Spinal cord (tissue), 10 donors: Measurements from ENCODE around the gene SMARCB1. TPM values are rescaled to one million over a fixed set of nuclear protein-coding genes. Genes with fewer than 3 reads are reported as not detected.
A peak's percentile ranks its signal among the peaks of the same experiment; 100 is the strongest.

Experiments
- DNase-seq, 6 donors: peaks; one replicate each; pipeline versions ENCODE4 v3.0.0 to v3.0.0-alpha.2; 2013 to 2015; ENCODE audit warnings: low spot score in 6 of 6, low read depth in 4 of 6
- H3K27ac ChIP-seq: one replicate; pipeline ENCODE4 v1.5.1; 2013; ENCODE audit warnings: low read depth, low read length, control low read depth
- H3K27me3 ChIP-seq: one replicate; pipeline ENCODE4 v1.6.1; 2013; ENCODE audit warnings: low read length; ENCODE audit not compliant: control insufficient read depth, insufficient read depth
- H3K36me3 ChIP-seq: one replicate; pipeline ENCODE4 v1.6.1; 2013; ENCODE audit warnings: low read length; ENCODE audit not compliant: control insufficient read depth, insufficient read depth
- H3K4me1 ChIP-seq: one replicate; pipeline ENCODE4 v1.6.1; 2013; ENCODE audit warnings: low read length; ENCODE audit not compliant: control insufficient read depth, insufficient read depth
- H3K4me3 ChIP-seq: one replicate; pipeline ENCODE4 v1.5.1; 2013; ENCODE audit warnings: low read depth, low read length, control low read depth
- H3K9me3 ChIP-seq: one replicate; pipeline ENCODE4 v1.6.1; 2013; ENCODE audit warnings: low read length; ENCODE audit not compliant: control insufficient read depth, insufficient read depth
- WGBS: methylation state at CpG from one replicate; pipeline ENCODE4 v1.1.5; 2013; ENCODE audit warnings: missing lambda C conversion rate; ENCODE audit not compliant: insufficient coverage; 5-methylcytosine and 5-hydroxymethylcytosine counted together
- polyA plus RNA-seq, 2 donors: library from polyadenylated mRNA; unstranded; fragments of 120-200 nt; gene quantifications; one replicate each; pipeline ENCODE4 v1.2.1, GENCODE V29; 2013; ENCODE audit not compliant: insufficient read length in 2 of 2
- total RNA-seq, 2 donors: library from RNA; depleted of rRNA in 1 of 2; stranded (reverse); fragments of 120-200 nt in 1 of 2; fragments of >200 nt in 1 of 2; gene quantifications; one replicate each; pipeline versions ENCODE4 v1.2.3 to v1.2.4, GENCODE V29; 2013 to 2014
- donor health status: healthy.

SMARCB1 gene
- total and polyA plus RNA-seq, 4 donors = 29.5 to 186 (median 132) TPM

DNA sequence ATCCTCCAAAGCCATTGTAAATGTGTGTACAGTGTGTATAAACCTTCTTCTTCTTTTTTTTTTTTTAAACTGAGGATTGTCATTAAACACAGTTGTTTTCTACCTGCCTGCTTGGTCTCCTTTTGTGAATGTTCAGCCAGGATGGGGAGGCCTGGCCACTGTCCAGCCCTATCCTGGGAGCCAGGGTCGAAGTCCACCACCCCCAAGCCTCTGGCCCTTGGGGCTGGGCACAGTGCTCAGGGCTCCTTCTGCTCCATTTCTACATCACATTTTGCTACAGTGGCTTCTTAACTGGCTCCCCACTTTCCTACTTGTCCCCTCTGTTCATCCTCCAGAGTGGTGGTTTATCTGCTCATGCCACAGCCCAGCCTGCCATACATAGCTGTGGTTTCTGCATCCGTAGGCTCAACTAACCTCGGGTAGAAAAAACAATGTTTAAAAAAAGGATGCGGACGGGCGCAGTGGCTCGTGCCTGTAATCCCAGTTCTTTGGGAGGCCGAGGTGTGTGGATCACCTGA is 2.5 kb upstream of the SMARCB1 start:
- no peaks in the 10 kb centered on the region for H3K27me3 ChIP-seq
- no peak overlapping the region for H3K27ac ChIP-seq
- no peak for DNase-seq
- no peak overlapping the region for H3K4me3 ChIP-seq
- peaks cover 33% of the 10 kb centered on the region for H3K36me3 ChIP-seq
- H3K9me3 ChIP-seq = no peaks in the 10 kb centered on the region
- peaks cover 50% of the 10 kb centered on the region for H3K4me1 ChIP-seq
- 79% methylated on average over 3 of the region's 8 CpGs for WGBS

DNA sequence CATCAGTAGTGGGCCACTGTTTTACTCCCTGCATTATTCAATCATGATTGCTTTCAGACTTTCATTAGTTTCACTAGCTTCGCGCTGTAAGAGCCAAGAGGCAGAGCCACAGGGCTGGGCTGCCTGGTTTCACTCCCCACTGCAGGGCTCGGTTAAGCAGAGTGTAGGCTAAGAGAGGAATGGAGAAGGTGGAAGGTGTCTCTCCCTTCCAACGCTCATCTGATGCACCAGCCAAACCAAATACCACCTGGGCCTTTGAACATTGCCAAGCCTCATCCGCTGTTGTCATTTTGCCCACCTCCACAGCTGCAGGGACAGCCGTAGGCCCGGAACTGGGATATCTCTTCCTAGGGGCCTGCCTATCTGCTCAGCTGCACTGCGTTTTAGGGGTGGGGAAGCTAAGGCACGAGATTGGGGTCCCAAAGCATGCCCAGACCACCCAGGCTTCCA is 480 bp upstream of the SMARCB1 start:
- Histone ChIP-seq H3K27me3 (no peaks in the 10 kb centered on the region), H3K36me3 (peaks cover 18% of the 10 kb centered on the region), H3K4me3 (peak overlapping the region; percentile 80), H3K27ac (peak overlapping the region; percentile 93), H3K9me3 (no peaks in the 10 kb centered on the region), H3K4me1 (peaks cover 48% of the 10 kb centered on the region)
- no peak for DNase-seq
- 46% methylated on average over 4 of the region's 9 CpGs for WGBS

DNA sequence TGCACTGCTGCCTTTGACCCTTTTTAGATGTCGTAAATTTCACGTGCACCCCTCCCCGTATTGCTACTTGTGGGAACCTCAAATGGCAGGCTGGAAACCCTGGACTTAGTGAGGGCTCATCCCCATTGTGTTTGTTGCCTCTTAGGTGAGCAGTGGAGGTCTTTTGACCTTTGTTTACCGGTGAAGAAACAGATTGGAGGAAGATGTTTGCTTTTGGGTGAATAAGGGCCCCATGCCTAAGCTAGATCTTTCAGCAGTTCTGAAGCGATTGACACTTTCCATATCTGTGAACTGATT is 782 bp downstream of the SMARCB1 start:
- Histone ChIP-seq H3K36me3 (peaks cover 24% of the 10 kb centered on the region), H3K4me3 (peak overlapping the region; percentile 80), H3K9me3 (no peaks in the 10 kb centered on the region), H3K4me1 (peaks cover 41% of the 10 kb centered on the region), H3K27ac (peak overlapping the region; percentile 75), H3K27me3 (no peaks in the 10 kb centered on the region)
- DNase-seq = no peak
- WGBS = 4% methylated on average over 5 of the region's 5 CpGs

DNA sequence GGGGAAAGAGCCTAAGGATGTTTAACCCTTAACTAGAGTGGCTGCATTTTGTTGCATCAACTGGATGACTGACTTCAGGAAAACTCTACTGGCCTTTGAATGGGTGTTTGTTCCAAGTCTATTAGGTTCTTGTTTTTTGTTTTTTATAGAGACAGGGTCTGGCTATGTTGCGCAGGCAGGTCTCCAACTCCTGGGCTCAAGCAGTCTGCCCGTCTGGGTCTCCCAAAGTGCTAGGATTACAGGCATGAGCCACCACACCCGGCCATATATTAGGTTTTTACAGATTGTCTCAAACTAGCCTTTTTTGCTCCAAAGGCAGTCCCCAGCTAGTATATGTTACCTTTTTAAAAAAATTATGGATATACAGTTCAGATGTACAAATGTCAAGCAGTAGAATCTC is 1.1 kb downstream of the SMARCB1 start:
- Histone ChIP-seq H3K27ac (no peak overlapping the region), H3K27me3 (no peaks in the 10 kb centered on the region), H3K36me3 (peaks cover 28% of the 10 kb centered on the region), H3K4me1 (peaks cover 41% of the 10 kb centered on the region), H3K9me3 (no peaks in the 10 kb centered on the region), H3K4me3 (peak overlapping the region; percentile 80)
- no peak for DNase-seq
- WGBS = 32% methylated on average over 3 of the region's 3 CpGs

DNA sequence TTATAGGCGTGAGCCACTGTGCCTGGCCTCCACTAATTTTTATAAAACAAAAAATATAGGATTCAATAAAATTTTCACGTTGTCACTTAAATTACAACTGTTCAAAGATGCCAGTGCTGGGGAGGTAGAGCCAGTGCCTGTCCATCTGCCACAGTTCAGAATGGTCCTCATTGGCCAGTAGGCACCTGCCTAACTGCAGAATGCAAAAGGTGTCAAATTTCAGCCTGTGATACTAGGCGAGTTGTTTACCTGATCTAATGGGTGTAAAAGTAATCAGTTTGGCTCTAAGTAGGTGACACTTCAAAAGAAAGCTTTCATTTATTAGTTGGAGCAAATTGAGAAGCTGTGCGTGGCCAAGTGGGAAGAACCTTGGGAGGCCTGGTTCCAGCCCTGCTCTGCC is 2.4 kb downstream of the SMARCB1 start:
- Histone ChIP-seq H3K9me3 (no peaks in the 10 kb centered on the region), H3K36me3 (peaks cover 30% of the 10 kb centered on the region), H3K4me1 (peaks cover 41% of the 10 kb centered on the region), H3K4me3 (no peak overlapping the region), H3K27me3 (no peaks in the 10 kb centered on the region), H3K27ac (peak overlapping the region; percentile 11)
- no peak for DNase-seq
- WGBS = 77% methylated on average over 2 of the region's 4 CpGs

DNA sequence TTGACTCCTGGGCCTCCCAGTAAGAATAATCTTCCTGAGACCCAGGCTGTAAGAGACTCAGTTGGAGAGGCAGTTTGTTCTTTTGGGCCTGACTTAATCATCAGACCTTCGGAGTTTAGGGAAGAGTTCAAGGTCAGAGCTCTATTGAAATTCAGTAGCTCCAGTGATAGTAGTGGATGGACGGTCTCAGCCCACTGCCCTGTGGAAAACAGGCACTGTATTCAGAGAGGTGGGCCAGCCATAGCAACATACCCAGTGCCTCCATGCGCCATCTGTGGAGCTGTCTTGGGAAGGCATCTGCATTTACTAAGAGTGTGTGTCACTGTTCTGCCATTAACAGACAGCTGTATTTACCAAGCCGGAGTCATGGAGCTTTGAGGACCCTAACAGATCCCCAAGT is 2.9 kb downstream of the SMARCB1 start:
- peak overlapping the region; percentile 11 for H3K27ac ChIP-seq
- peaks cover 41% of the 10 kb centered on the region for H3K4me1 ChIP-seq
- 67% methylated on average over 2 of the region's 4 CpGs for WGBS
- no peak overlapping the region for H3K4me3 ChIP-seq
- H3K9me3 ChIP-seq = no peaks in the 10 kb centered on the region
- DNase-seq = peak in 2 of 6 donors; percentile 44 to 46
- H3K27me3 ChIP-seq = no peaks in the 10 kb centered on the region
- peaks cover 35% of the 10 kb centered on the region for H3K36me3 ChIP-seq

DNA sequence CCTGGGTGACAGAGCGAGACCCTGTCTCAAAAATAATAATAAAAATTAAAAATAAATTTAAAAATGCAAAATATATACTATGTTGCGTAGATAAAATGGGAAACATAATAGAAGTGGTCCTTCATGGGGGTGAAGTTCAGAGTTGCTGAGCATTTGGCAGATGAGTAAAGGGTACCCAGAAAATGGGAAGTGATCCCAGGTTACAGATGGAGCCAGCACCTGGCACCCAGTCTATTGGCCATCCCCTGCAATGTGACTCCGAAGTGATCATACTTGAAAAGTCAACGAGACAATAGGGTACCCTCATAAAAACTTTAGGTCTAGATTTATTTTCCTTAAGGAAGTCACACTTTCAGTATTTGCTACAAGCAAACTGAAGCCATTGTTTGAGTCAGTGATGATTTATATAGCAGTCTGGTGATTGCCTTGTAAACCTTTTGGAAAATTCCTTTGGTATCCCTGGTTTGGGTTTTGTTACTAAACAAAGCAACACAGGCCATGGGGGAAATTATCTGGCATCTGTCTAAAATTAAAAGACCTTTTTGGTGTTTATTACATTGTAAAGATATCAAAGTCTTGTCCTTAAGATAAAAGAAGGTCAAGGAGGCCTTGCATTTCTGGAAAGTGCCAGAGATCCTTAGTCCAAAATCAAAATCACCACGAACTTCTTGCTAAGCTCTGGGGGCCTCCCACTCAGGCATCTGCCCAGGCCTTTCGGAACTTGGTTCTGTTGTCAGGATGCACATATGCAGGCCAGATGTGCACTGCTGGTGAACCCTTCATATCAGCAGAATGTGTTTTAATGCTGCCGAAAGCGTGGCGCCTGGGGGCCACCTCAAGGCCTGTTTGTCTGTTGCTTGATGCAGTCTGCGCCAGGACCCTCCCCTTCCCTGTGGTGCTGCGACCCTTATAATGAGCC is 4.3 kb downstream of the SMARCB1 start:
- no peaks in the 10 kb centered on the region for H3K27me3 ChIP-seq
- H3K4me3 ChIP-seq = no peak overlapping the region
- 70% methylated on average over 8 of the region's 11 CpGs for WGBS
- peaks cover 48% of the 10 kb centered on the region for H3K36me3 ChIP-seq
- DNase-seq = peak in 1 of 6 donors; percentile 52
- H3K9me3 ChIP-seq = no peaks in the 10 kb centered on the region
- peaks cover 36% of the 10 kb centered on the region for H3K4me1 ChIP-seq
- H3K27ac ChIP-seq = peak overlapping the region; percentile 67

DNA sequence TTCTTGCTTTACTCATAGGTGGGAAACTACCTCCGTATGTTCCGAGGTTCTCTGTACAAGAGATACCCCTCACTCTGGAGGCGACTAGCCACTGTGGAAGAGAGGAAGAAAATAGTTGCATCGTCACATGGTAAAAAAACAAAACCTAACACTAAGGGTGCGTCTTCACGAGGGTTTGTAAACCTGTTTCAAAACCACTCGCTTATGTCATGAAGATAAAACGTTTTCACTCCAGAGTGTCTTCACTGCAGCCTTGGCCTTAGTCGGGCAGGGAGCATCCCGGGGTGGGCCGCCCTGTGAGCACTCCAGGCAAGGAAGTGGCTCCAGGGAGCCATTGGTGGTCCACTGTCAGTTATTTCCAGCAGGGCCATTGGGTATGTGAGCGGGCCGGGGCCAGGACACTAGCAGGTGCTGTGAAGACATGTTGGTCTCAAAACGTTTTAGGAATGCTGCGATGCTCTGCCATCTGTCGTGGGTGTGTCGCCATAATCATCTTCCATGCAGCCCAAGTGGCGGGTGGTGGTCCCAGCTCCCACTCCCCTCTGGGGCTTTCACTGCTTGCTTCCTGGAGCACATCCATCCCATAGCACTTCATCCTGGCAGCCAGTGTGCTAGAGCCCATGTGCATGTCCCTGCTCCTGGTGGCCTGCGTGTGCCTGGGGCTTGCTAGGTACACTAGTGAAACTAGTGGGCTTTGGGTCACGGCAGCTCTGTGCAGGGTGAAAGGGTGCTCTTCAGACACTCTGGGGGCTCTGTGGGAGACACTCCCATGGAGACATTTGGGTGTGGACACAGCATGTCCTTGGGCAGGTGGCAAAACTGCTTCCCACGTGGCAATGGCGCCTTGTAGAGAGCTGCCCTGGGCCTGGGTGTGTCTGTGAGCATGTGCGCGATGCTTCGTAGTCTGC is 5.2 kb downstream of the SMARCB1 start:
- Histone ChIP-seq H3K4me1 (peaks cover 29% of the 10 kb centered on the region), H3K9me3 (no peaks in the 10 kb centered on the region), H3K36me3 (peaks cover 55% of the 10 kb centered on the region), H3K27ac (peak overlapping the region; percentile 67), H3K4me3 (no peak overlapping the region), H3K27me3 (no peaks in the 10 kb centered on the region)
- 80% methylated on average over 18 of the region's 25 CpGs for WGBS
- DNase-seq = peak in 1 of 6 donors; percentile 0

DNA sequence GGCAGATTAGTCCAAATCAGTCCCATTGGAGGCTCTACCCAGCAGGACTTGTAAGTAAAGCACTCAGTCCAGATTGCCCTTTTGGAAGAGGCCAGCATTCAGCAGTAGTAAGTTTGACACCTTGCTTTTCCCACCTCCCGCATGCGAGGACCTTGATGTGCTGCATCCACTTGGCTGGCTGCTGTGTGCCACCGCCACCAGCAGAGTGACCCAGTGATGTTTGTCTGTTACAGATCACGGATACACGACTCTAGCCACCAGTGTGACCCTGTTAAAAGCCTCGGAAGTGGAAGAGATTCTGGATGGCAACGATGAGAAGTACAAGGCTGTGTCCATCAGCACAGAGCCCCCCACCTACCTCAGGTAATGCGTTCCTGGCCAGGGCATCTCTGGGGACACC is 6.6 kb downstream of the SMARCB1 start:
- Histone ChIP-seq H3K9me3 (no peaks in the 10 kb centered on the region), H3K27ac (no peak overlapping the region), H3K4me3 (no peak overlapping the region), H3K4me1 (peaks cover 24% of the 10 kb centered on the region), H3K27me3 (no peaks in the 10 kb centered on the region), H3K36me3 (peaks cover 67% of the 10 kb centered on the region)
- no peak for DNase-seq
- 87% methylated on average over 7 of the region's 8 CpGs for WGBS
